Measurements from ENCODE around the gene RPS6KA5. TPM values are rescaled to one million over a fixed set of nuclear protein-coding genes. Genes with fewer than 3 reads are reported as not detected.
"Not testable (repeated sequence)": the region's sequence is repeated elsewhere in the genome, so short reads cannot be mapped to it uniquely, and the experiment has no call there.

RPS6KA5 gene
- total RNA-seq, 3 donors from 2014 or later, result 4.8 to 19.2 (median 11.8) TPM

DNA sequence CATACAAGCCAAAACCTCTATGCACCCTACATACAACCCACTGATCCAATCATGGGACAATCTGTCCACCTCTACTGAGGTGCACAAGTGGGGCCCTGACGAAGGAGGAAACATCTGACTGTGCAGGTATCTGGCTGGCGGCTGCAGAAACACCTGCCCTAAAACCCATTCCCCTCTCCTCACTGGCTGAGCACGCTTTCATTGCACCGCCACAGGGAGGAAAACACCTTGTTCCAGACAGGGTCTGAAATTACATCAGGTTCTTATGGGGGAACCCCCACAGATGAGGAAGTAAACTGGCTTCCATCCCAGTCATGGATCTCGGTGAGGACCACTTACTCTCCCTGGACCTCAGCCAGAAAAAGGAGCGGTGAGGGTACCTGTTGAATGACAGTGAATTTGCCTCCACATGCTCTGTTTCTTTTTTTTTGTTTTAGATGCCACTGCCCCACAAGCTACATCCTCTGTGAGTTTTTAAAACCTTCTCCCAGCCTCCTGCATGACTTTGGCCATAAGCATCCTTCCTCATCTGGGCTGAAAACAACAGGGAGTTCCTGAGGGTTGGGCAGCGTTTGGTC is 29.6 kb upstream of the RPS6KA5 start:
- intact Hi-C loops (cut with DNase I; ENCODE audit: low total_unique reads), result loop anchor here (5.0 kb wide), 1 partner anchor 702 kb away; no protein-coding TSS in a partner anchor
- peaks cover 0 to 3% of the 10 kb centered on the region in 2 donors for H3K4me1 ChIP-seq
- no peaks in the 10 kb centered on the region for H3K9me3 ChIP-seq
- H3K27me3 ChIP-seq, result no peaks in the 10 kb centered on the region
- TF ChIP-seq POLR2A (IDR thresholded peaks at IDR 0.05) (no peak), POLR2AphosphoS5 (IDR thresholded peaks at IDR 0.05) (no peak)
- TF ChIP-seq, protein P1, sequence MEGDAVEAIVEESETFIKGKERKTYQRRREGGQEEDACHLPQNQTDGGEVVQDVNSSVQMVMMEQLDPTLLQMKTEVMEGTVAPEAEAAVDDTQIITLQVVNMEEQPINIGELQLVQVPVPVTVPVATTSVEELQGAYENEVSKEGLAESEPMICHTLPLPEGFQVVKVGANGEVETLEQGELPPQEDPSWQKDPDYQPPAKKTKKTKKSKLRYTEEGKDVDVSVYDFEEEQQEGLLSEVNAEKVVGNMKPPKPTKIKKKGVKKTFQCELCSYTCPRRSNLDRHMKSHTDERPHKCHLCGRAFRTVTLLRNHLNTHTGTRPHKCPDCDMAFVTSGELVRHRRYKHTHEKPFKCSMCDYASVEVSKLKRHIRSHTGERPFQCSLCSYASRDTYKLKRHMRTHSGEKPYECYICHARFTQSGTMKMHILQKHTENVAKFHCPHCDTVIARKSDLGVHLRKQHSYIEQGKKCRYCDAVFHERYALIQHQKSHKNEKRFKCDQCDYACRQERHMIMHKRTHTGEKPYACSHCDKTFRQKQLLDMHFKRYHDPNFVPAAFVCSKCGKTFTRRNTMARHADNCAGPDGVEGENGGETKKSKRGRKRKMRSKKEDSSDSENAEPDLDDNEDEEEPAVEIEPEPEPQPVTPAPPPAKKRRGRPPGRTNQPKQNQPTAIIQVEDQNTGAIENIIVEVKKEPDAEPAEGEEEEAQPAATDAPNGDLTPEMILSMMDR (IDR thresholded peaks at IDR 0.05), result no peak
- no peak overlapping the region for H3K4me3 ChIP-seq
- no peak overlapping the region for H3K27ac ChIP-seq
- DNase-seq (ENCODE audit: low spot score in 2 of 2), result no peak
- H3K36me3 ChIP-seq, result no peaks in the 10 kb centered on the region

DNA sequence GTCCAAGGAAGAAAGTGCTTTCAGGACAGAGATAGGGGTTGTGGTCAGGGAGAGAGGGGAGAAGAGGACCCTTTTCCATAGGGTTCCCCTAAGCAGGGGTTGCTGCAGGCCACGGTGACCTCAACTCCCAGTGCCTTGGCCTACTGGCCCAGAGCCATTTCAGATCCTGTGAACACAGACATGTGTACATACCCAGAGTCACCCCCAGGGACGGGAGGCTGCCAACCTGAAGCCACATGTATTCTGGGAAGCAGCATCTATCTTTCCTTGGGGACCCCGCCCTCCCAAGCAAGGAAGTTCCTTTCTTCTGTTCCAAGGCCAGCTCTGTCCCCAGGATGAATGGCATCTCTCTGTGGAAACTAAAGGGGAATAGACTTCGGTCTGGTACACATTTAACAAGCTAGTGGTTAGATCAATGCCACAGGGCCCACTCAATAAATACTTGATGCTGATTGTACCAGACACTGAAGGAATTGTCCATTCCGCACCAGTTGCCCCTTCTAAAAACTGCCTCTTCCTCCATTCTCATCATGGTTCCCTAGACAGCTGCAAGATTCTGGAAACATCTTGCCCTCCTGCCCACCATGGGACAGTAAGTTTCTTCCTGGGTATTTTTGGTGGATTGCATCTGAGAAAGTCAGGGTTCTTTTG is 28.3 kb upstream of the RPS6KA5 start:
- TF ChIP-seq, protein P1 (IDR thresholded peaks at IDR 0.05), result no peak
- TF ChIP-seq POLR2AphosphoS5 (IDR thresholded peaks at IDR 0.05), result no peak
- no peak for TF ChIP-seq POLR2A (IDR thresholded peaks at IDR 0.05)

DNA sequence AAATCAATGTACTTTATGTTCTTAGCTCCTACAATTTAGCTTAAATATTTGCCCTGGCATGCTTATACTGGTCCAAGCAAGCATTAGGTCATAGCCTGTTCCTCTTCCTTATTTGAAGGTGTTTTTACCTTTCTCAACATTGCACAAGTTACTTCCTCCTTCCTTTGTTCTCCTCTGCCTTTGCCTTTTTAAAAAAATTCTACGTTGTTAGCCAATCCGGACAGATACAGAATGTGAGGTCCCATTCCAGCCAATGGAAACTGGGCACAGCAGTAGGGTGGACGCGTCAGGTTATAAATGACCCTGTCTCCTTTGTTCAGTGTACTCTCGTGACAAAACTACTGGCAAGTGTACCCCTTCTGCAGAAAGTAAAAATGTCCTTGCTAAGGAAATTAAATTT is 27.0 kb upstream of the RPS6KA5 start:
- H3K27ac ChIP-seq, result peak overlapping the region; percentile 84 to 86

More for the DNA sequence above, 28.3 kb upstream of the RPS6KA5 start:
- Histone ChIP-seq H3K27me3 (no peaks in the 10 kb centered on the region), H3K36me3 (no peaks in the 10 kb centered on the region), H3K4me1 (peaks cover 0 to 3% of the 10 kb centered on the region in 2 donors), H3K4me3 (no peak overlapping the region), H3K9me3 (no peaks in the 10 kb centered on the region), H3K27ac (peak overlapping the region; percentile 84 to 86)
- intact Hi-C loops (cut with DNase I; ENCODE audit: low total_unique reads), result no loop called here
- DNase-seq (ENCODE audit: low spot score in 2 of 2), result no peak

DNA sequence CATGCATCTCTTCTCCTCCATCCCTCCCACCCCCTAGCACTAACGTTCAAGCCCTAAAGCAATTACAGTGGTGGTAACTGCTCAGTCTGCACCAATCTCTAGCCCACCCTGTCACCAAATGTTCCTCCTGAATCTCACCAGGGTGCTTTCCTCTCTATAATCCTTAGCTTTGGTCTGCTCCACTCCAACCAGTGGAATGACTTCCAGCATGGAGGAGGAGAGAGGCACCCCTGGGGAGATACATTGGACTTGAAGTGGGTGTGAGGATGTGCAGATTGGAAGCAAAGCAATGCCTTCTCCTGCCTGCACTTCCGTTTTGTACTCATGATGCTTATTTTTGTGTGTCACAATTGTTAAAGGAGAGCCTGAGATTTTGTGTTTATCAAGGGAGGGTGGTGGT is 24.1 kb upstream of the RPS6KA5 start:
- no peaks in the 10 kb centered on the region for H3K36me3 ChIP-seq
- intact Hi-C loops (cut with DNase I; ENCODE audit: low total_unique reads), result no loop called here
- no peaks in the 10 kb centered on the region for H3K9me3 ChIP-seq
- no peak overlapping the region for H3K27ac ChIP-seq
- H3K4me1 ChIP-seq, result peaks cover 0 to 3% of the 10 kb centered on the region in 2 donors
- DNase-seq (ENCODE audit: low spot score in 2 of 2), result no peak
- no peaks in the 10 kb centered on the region for H3K27me3 ChIP-seq
- no peak overlapping the region for H3K4me3 ChIP-seq
- TF ChIP-seq POLR2AphosphoS5 (IDR thresholded peaks at IDR 0.05) (no peak), POLR2A (IDR thresholded peaks at IDR 0.05) (no peak)
- TF ChIP-seq, protein P1 (IDR thresholded peaks at IDR 0.05), result no peak

More for the DNA sequence above, 27.0 kb upstream of the RPS6KA5 start:
- H3K4me1 ChIP-seq; H3K9me3 ChIP-seq; H3K27me3 ChIP-seq; H3K36me3 ChIP-seq; intact Hi-C loops (cut with DNase I; ENCODE audit: low total_unique reads); H3K4me3 ChIP-seq: not testable (repeated sequence)
- DNase-seq (ENCODE audit: low spot score in 2 of 2), result peak in 1 of 2 donors; percentile 72

DNA sequence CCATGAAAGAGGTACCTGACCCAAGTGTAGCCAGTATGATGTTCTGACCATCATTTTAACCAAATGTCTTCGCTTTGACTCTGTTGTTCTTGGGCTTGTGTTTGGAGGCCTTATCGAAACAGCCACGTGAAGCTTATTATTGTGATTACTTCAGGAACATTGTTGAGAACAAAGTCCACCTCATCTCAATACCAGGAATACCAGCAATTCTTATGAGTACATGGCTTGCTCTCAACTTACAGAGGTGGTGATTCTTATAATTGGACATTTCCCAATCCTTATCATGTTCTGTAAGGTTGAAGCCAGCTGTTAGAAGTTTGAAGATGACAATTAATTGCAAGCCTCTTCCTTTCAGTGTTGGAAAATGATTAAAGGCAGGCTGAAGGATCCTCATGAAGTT is 21.8 kb upstream of the RPS6KA5 start:
- TF ChIP-seq POLR2A (IDR thresholded peaks at IDR 0.05), result no peak
- DNase-seq (ENCODE audit: low spot score in 2 of 2), result no peak
- intact Hi-C loops (cut with DNase I; ENCODE audit: low total_unique reads), result no loop called here
- Histone ChIP-seq H3K36me3 (no peaks in the 10 kb centered on the region), H3K4me3 (no peak overlapping the region), H3K27ac (no peak overlapping the region), H3K4me1 (peaks cover 0 to 3% of the 10 kb centered on the region in 2 donors), H3K9me3 (no peaks in the 10 kb centered on the region), H3K27me3 (no peaks in the 10 kb centered on the region)

GRCh38 chr14:91080071-91080470 is 19.6 kb upstream of the RPS6KA5 start:
- TF ChIP-seq, protein P1 (IDR thresholded peaks at IDR 0.05), result no peak
- TF ChIP-seq POLR2AphosphoS5 (IDR thresholded peaks at IDR 0.05), result no peak
- TF ChIP-seq POLR2A (IDR thresholded peaks at IDR 0.05), result no peak
- intact Hi-C loops (cut with DNase I; ENCODE audit: low total_unique reads), result no loop called here
- Histone ChIP-seq H3K9me3 (no peaks in the 10 kb centered on the region), H3K27me3 (no peaks in the 10 kb centered on the region), H3K36me3 (no peaks in the 10 kb centered on the region), H3K27ac (no peak overlapping the region), H3K4me3 (no peak overlapping the region), H3K4me1 (no peaks in the 10 kb centered on the region)
- DNase-seq (ENCODE audit: low spot score in 2 of 2), result no peak

Data from breast epithelium (tissue), 4 donors.